GM23338 (cell line): ENCODE results near the gene FLNC. TPM values are rescaled to one million over a fixed set of nuclear protein-coding genes. Genes with fewer than 3 reads are reported as not detected.

ENCODE experiments used
- ATAC-seq: fragments of 200-7000 bp; cut with Tn5 transposase; 3 replicates; pipeline ENCODE4 v1.9.1; 2020
- DNase-seq: peaks from one replicate; pipeline ENCODE4 v3.0.0-alpha.2; 2015; ENCODE audit warnings: low spot score
- H2AFZ ChIP-seq: fragments of 200-600 bp; sonication (generic); 2 replicates; pipeline ENCODE4 v1.8.0; 2016; ENCODE audit warnings: antibody characterized with exemption, mild to moderate bottlenecking, moderate library complexity
- H3F3A ChIP-seq: fragments of 200-600 bp; sonication (generic); replicated peaks from 2 replicates; pipeline ENCODE4 v1.8.0; 2017; ENCODE audit warnings: antibody characterized with exemption, mixed run types, low read depth
- H3K27ac ChIP-seq: fragments of 200-600 bp; sonication (generic); 2 replicates; pipeline ENCODE4 v1.6.1; 2016; ENCODE audit warnings: low read depth
- H3K27me3 ChIP-seq: fragments of 200-600 bp; sonication (generic); 2 replicates; pipeline ENCODE4 v1.8.0; 2016; ENCODE audit warnings: mild to moderate bottlenecking, mixed run types, moderate library complexity; ENCODE audit not compliant: insufficient read depth
- H3K36me3 ChIP-seq: fragments of 200-600 bp; sonication (generic); 2 replicates; pipeline ENCODE4 v1.8.0; 2016; ENCODE audit warnings: mild to moderate bottlenecking; ENCODE audit not compliant: insufficient read depth
- H3K4me1 ChIP-seq: fragments of 200-600 bp; sonication (generic); 2 replicates; pipeline ENCODE4 v1.8.0; 2016; ENCODE audit warnings: mild to moderate bottlenecking, moderate library complexity; ENCODE audit not compliant: insufficient read depth
- H3K4me2 ChIP-seq: fragments of 200-600 bp; sonication (generic); 2 replicates; pipeline ENCODE4 v1.7.1; 2017; ENCODE audit warnings: mixed run types
- H3K4me3 ChIP-seq: fragments of 200-600 bp; sonication (generic); 2 replicates; pipeline ENCODE4 v1.6.1; 2016; ENCODE audit warnings: mixed run types
- H3K79me2 ChIP-seq: fragments of 200-600 bp; sonication (generic); replicated peaks from 2 replicates; pipeline ENCODE4 v1.8.0; 2017; ENCODE audit warnings: mild to moderate bottlenecking; ENCODE audit not compliant: insufficient read depth
- H3K9me2 ChIP-seq: fragments of 200-600 bp; sonication (generic); 2 replicates; pipeline ENCODE4 v1.8.0; 2017; ENCODE audit not compliant: insufficient read depth
- H4K20me1 ChIP-seq: fragments of 200-600 bp; sonication (generic); replicated peaks from 2 replicates; pipeline ENCODE4 v1.8.0; 2017; ENCODE audit warnings: mild to moderate bottlenecking; ENCODE audit not compliant: insufficient read depth
- H3K27ac Mint-ChIP-seq: 2 replicates; pipeline ENCODE4 v1.8.0; 2020; ENCODE audit warnings: inconsistent platforms, mild to moderate bottlenecking, moderate library complexity, mixed read lengths
- H3K27me3 Mint-ChIP-seq: 3 replicates; pipeline ENCODE4 v1.8.0; 2022; ENCODE audit warnings: low read depth, mild to moderate bottlenecking, moderate library complexity, mixed read lengths, inconsistent platforms; ENCODE audit not compliant: insufficient read depth, poor library complexity
- H3K36me3 Mint-ChIP-seq: 3 replicates; pipeline ENCODE4 v1.8.0; 2021; ENCODE audit warnings: low read depth, mild to moderate bottlenecking, inconsistent platforms, moderate library complexity, mixed read lengths
- H3K4me1 Mint-ChIP-seq: 3 replicates; pipeline ENCODE4 v1.8.0; 2020; ENCODE audit warnings: mild to moderate bottlenecking, inconsistent platforms, mixed read lengths
- H3K4me3 Mint-ChIP-seq: 3 replicates; pipeline ENCODE4 v1.8.0; 2021; ENCODE audit warnings: moderate library complexity, mild to moderate bottlenecking, inconsistent platforms, mixed read lengths
- H3K9me3 Mint-ChIP-seq: 3 replicates; pipeline ENCODE4 v1.8.0; 2020; ENCODE audit warnings: moderate library complexity, mild to moderate bottlenecking, inconsistent platforms, mixed read lengths
- CREB1 ChIP-seq: fragments of 250-450 bp; sonication (Bioruptor Pico); IDR thresholded peaks from 2 replicates; pipeline ENCODE4 v1.5.0; 2020; ENCODE audit warnings: low read depth, mild to moderate bottlenecking, moderate library complexity
- EZH2phosphoT487 ChIP-seq: fragments of 200-600 bp; sonication (generic); IDR thresholded peaks from one replicate; pipeline ENCODE4 v1.8.1; 2018; ENCODE audit warnings: antibody characterized with exemption; ENCODE audit not compliant: unreplicated experiment
- JUNB ChIP-seq: IDR thresholded peaks from one replicate; pipeline ENCODE4 v1.6.1; 2016; ENCODE audit warnings: antibody characterized with exemption; ENCODE audit not compliant: unreplicated experiment
- NANOG ChIP-seq: IDR thresholded peaks from 2 replicates; pipeline ENCODE4 v1.6.1; 2016; ENCODE audit warnings: antibody characterized with exemption, borderline replicate concordance
- POLR2AphosphoS5 ChIP-seq: IDR thresholded peaks from 2 replicates; pipeline ENCODE4 v1.6.1; 2016; ENCODE audit warnings: antibody characterized with exemption, low read depth
- STAT1 ChIP-seq: IDR thresholded peaks from one replicate; pipeline ENCODE4 v1.6.1; 2016; ENCODE audit warnings: antibody characterized with exemption; ENCODE audit not compliant: unreplicated experiment
- ZNF114 ChIP-seq: fragments of 250-450 bp; sonication (Bioruptor Pico); IDR thresholded peaks from 2 replicates; pipeline ENCODE4 v1.5.0; 2020; ENCODE audit warnings: mild to moderate bottlenecking, moderate library complexity
- polyA plus RNA-seq: library from polyadenylated mRNA; unstranded; fragments of >200 nt; fragmentation: Nextera tagmentation; extraction: Ambion mirVana; gene quantifications from 2 replicates; pipeline ENCODE4 v1.2.1, GENCODE V29; 2016
- total RNA-seq: library from RNA; depleted of rRNA; stranded (reverse); fragments of >200 nt; shearing (Covaris generic); gene quantifications from 2 replicates; pipeline ENCODE4 v1.2.3, GENCODE V29; 2014
- TF ChIP-seq, protein P1 (sequence below): fragments of 250-450 bp; sonication (Bioruptor Pico); IDR thresholded peaks from 2 replicates; pipeline ENCODE4 v1.5.0; 2020; ENCODE audit warnings: mild to moderate bottlenecking, moderate library complexity
- TF ChIP-seq, protein P2 (sequence below): IDR thresholded peaks from 2 replicates; pipeline ENCODE4 v1.6.1; 2016; ENCODE audit warnings: antibody characterized with exemption

The FLNC gene
- total and polyA plus RNA-seq, 2 experiments from 2014 or later = 0.65 to 11.8 TPM

DNA sequence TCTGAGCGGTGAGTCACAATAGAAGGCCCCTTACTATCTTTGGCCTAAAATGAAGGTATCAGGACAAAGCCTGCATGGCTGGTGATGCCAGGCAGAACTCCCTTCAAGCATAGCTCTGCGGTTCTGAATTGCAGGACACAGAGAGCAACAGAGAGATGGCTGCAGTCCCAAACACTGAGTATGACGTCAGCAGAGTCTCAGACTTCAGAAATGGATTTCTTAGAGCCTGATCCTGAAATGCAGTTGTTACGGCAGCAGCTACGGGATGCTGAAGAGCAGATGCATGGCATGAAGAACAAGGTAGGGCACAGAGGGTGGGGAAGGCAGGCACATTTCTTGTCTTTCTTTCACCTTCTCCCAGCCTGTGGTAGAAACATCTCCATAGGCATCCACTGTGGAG, 25.0 kb upstream of the FLNC start:
- no peak overlapping the region for H3K4me3 ChIP-seq
- H3K4me1 ChIP-seq = no peaks in the 10 kb centered on the region
- no peaks in the 10 kb centered on the region; the same call in 1 of the 2 replicates for H3F3A ChIP-seq
- H3K79me2 ChIP-seq = no peaks in the 10 kb centered on the region
- H3K9me2 ChIP-seq = no peaks in the 10 kb centered on the region
- Mint-ChIP-seq H3K36me3 (peaks cover 54% of the 10 kb centered on the region), H3K4me3 (no peak overlapping the region), H3K27ac (no peak overlapping the region), H3K27me3 (no peaks in the 10 kb centered on the region), H3K9me3 (no peaks in the 10 kb centered on the region), H3K4me1 (peaks cover 13% of the 10 kb centered on the region)
- TF ChIP-seq CREB1 = no peak
- TF ChIP-seq ZNF114 (CRISPR knock-in tag) = no peak
- TF ChIP-seq, protein P1, sequence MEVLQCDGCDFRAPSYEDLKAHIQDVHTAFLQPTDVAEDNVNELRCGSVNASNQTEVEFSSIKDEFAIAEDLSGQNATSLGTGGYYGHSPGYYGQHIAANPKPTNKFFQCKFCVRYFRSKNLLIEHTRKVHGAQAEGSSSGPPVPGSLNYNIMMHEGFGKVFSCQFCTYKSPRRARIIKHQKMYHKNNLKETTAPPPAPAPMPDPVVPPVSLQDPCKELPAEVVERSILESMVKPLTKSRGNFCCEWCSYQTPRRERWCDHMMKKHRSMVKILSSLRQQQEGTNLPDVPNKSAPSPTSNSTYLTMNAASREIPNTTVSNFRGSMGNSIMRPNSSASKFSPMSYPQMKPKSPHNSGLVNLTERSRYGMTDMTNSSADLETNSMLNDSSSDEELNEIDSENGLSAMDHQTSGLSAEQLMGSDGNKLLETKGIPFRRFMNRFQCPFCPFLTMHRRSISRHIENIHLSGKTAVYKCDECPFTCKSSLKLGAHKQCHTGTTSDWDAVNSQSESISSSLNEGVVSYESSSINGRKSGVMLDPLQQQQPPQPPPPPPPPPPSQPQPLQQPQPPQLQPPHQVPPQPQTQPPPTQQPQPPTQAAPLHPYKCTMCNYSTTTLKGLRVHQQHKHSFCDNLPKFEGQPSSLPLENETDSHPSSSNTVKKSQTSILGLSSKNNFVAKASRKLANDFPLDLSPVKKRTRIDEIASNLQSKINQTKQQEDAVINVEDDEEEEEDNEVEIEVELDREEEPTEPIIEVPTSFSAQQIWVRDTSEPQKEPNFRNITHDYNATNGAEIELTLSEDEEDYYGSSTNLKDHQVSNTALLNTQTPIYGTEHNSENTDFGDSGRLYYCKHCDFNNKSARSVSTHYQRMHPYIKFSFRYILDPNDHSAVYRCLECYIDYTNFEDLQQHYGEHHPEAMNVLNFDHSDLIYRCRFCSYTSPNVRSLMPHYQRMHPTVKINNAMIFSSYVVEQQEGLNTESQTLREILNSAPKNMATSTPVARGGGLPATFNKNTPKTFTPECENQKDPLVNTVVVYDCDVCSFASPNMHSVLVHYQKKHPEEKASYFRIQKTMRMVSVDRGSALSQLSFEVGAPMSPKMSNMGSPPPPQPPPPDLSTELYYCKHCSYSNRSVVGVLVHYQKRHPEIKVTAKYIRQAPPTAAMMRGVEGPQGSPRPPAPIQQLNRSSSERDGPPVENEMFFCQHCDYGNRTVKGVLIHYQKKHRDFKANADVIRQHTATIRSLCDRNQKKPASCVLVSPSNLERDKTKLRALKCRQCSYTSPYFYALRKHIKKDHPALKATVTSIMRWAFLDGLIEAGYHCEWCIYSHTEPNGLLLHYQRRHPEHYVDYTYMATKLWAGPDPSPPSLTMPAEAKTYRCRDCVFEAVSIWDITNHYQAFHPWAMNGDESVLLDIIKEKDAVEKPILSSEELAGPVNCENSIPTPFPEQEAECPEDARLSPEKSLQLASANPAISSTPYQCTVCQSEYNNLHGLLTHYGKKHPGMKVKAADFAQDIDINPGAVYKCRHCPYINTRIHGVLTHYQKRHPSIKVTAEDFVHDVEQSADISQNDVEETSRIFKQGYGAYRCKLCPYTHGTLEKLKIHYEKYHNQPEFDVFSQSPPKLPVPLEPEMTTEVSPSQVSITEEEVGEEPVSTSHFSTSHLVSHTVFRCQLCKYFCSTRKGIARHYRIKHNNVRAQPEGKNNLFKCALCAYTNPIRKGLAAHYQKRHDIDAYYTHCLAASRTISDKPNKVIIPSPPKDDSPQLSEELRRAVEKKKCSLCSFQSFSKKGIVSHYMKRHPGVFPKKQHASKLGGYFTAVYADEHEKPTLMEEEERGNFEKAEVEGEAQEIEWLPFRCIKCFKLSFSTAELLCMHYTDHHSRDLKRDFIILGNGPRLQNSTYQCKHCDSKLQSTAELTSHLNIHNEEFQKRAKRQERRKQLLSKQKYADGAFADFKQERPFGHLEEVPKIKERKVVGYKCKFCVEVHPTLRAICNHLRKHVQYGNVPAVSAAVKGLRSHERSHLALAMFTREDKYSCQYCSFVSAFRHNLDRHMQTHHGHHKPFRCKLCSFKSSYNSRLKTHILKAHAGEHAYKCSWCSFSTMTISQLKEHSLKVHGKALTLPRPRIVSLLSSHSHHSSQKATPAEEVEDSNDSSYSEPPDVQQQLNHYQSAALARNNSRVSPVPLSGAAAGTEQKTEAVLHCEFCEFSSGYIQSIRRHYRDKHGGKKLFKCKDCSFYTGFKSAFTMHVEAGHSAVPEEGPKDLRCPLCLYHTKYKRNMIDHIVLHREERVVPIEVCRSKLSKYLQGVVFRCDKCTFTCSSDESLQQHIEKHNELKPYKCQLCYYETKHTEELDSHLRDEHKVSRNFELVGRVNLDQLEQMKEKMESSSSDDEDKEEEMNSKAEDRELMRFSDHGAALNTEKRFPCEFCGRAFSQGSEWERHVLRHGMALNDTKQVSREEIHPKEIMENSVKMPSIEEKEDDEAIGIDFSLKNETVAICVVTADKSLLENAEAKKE (CRISPR knock-in tag) = no peak
- no peak for TF ChIP-seq POLR2AphosphoS5
- no peaks in the 10 kb centered on the region for H3K27me3 ChIP-seq
- H3K4me2 ChIP-seq = no peak overlapping the region
- ATAC-seq (no peak), DNase-seq (no peak)
- H3K36me3 ChIP-seq = peaks cover 33% of the 10 kb centered on the region; the same call in 1 of the 2 replicates
- H4K20me1 ChIP-seq = 0 out of 2 replicates have a peak, but pooled peaks cover 4% of the 10 kb centered on the region
- no peak overlapping the region for H2AFZ ChIP-seq
- no peak overlapping the region for H3K27ac ChIP-seq

DNA sequence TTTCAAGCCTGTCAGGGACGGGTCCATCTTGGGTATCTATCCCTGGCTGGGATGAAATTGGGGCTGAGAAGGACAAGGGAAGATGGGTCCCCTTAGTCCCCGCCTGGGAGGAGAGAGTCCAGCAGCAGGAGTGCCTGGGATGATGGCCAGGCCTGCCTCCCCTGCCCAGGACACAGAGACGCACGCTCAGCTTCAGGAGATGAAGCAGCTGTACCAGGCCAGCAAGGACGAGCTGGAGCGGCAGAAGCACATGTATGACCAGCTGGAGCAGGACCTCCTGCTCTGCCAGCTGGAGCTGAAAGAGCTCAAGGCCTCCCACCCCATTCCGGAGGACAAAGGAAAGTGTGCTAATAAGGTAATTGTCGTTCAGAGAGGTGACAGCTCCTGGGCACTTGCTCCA, 23.0 kb upstream of the FLNC start:
- no peaks in the 10 kb centered on the region for H3K79me2 ChIP-seq
- H2AFZ ChIP-seq = no peak overlapping the region
- Mint-ChIP-seq H3K27me3 (no peaks in the 10 kb centered on the region), H3K9me3 (no peaks in the 10 kb centered on the region), H3K4me3 (no peak overlapping the region), H3K4me1 (peaks cover 13% of the 10 kb centered on the region), H3K36me3 (peaks cover 44% of the 10 kb centered on the region), H3K27ac (no peak overlapping the region)
- H3K4me1 ChIP-seq = peaks cover 3% of the 10 kb centered on the region; the same call in 1 of the 2 replicates
- peaks cover 29% of the 10 kb centered on the region; the same call in 1 of the 2 replicates for H3K36me3 ChIP-seq
- ATAC-seq (no peak), DNase-seq (no peak)
- no peaks in the 10 kb centered on the region for H3K9me2 ChIP-seq
- H3K27me3 ChIP-seq = no peaks in the 10 kb centered on the region
- H3K4me3 ChIP-seq = no peak overlapping the region
- H3K27ac ChIP-seq = no peak overlapping the region
- H3K4me2 ChIP-seq = no peak overlapping the region
- H3F3A ChIP-seq = no peaks in the 10 kb centered on the region; the same call in 1 of the 2 replicates
- H4K20me1 ChIP-seq = 0 out of 2 replicates have a peak, but pooled peaks cover 6% of the 10 kb centered on the region
- TF ChIP-seq JUNB (no peak), POLR2AphosphoS5 (no peak), STAT1 (no peak), EZH2phosphoT487 (no peak), NANOG (no peak)
- TF ChIP-seq, protein P2, sequence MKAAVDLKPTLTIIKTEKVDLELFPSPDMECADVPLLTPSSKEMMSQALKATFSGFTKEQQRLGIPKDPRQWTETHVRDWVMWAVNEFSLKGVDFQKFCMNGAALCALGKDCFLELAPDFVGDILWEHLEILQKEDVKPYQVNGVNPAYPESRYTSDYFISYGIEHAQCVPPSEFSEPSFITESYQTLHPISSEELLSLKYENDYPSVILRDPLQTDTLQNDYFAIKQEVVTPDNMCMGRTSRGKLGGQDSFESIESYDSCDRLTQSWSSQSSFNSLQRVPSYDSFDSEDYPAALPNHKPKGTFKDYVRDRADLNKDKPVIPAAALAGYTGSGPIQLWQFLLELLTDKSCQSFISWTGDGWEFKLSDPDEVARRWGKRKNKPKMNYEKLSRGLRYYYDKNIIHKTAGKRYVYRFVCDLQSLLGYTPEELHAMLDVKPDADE = no peak
